ENCODE results near the gene USP32. TPM values are rescaled to one million over a fixed set of nuclear protein-coding genes. Genes with fewer than 3 reads are reported as not detected.
"Not testable (repeated sequence)": the region's sequence is repeated elsewhere in the genome, so short reads cannot be mapped to it uniquely, and the experiment has no call there.

The USP32 gene
- total RNA-seq, 1 donor from 2014 or later: 37.4 TPM

DNA sequence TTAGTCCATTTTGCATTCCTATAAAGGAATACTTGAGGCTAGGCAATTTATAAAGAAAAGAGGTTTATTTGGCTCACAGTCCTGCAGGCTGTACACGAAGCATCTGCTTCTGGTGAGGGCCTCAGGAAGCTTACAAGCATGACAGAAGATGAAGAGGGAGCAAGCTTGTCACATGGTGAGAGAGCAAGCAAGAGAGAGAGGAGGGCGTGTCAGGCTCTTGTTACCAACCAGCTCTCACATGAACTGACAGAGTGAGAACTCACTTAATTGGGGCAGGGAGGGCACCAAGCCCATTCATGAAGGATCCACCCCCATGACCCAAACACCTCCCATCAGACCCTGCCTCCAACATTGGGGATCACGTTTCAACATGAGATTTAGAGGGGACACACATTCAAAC, 31.9 kb upstream of the USP32 start:
- no peak overlapping the region for H3K4me3 Mint-ChIP-seq (ENCODE audit: unreplicated experiment)
- peaks cover 5% of the 10 kb centered on the region for H3K4me1 Mint-ChIP-seq (ENCODE audit: unreplicated experiment)
- H3K36me3 Mint-ChIP-seq (ENCODE audit: low read depth, unreplicated experiment): no peaks in the 10 kb centered on the region
- no peak for DNase-seq (ENCODE audit: low spot score)
- no peak overlapping the region for H3K27ac Mint-ChIP-seq (ENCODE audit: unreplicated experiment)
- TF ChIP-seq, protein P1, sequence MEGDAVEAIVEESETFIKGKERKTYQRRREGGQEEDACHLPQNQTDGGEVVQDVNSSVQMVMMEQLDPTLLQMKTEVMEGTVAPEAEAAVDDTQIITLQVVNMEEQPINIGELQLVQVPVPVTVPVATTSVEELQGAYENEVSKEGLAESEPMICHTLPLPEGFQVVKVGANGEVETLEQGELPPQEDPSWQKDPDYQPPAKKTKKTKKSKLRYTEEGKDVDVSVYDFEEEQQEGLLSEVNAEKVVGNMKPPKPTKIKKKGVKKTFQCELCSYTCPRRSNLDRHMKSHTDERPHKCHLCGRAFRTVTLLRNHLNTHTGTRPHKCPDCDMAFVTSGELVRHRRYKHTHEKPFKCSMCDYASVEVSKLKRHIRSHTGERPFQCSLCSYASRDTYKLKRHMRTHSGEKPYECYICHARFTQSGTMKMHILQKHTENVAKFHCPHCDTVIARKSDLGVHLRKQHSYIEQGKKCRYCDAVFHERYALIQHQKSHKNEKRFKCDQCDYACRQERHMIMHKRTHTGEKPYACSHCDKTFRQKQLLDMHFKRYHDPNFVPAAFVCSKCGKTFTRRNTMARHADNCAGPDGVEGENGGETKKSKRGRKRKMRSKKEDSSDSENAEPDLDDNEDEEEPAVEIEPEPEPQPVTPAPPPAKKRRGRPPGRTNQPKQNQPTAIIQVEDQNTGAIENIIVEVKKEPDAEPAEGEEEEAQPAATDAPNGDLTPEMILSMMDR (IDR thresholded peaks at IDR 0.05; ENCODE audit: unreplicated experiment): no peak
- H3K9me3 Mint-ChIP-seq (ENCODE audit: unreplicated experiment): no peaks in the 10 kb centered on the region
- H3K27me3 Mint-ChIP-seq (ENCODE audit: unreplicated experiment): peaks cover 8% of the 10 kb centered on the region

DNA sequence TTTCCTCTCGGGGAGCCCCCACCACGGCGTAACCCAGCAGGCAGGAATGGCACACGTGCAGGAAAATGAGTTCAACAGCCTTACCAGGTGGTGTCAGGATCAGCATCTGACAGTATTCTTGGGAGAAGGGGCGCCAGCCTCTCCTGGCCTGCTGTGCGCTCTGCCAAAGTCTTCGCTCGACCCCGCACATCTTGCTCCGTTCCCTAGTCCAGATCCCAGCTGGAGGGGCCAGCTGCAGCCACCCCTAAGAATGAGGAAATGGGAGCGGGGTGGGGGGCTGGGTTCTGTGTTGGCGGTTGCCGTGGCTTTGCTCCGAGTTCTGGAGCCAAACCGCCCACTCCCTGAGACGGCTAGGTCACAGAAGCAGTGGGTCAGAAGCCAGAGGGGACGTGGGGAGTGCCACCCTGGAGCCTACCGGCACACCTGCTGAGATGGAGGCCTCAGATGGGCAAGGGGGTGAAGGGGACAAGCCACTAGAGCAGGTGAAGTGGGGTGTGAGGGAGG, 30.3 kb upstream of the USP32 start, which contains the start of gene CHCT1:
CHCT1 (plus strand) TSS at position 328 of the 504 bp plus-strand sequence; CDS start at position 432, 104 bp downstream.
- no peak for DNase-seq (ENCODE audit: low spot score)
- no peaks in the 10 kb centered on the region for H3K9me3 Mint-ChIP-seq (ENCODE audit: unreplicated experiment)
- H3K27ac Mint-ChIP-seq (ENCODE audit: unreplicated experiment): peak within 1 kb of the TSS; percentile 38

DNA sequence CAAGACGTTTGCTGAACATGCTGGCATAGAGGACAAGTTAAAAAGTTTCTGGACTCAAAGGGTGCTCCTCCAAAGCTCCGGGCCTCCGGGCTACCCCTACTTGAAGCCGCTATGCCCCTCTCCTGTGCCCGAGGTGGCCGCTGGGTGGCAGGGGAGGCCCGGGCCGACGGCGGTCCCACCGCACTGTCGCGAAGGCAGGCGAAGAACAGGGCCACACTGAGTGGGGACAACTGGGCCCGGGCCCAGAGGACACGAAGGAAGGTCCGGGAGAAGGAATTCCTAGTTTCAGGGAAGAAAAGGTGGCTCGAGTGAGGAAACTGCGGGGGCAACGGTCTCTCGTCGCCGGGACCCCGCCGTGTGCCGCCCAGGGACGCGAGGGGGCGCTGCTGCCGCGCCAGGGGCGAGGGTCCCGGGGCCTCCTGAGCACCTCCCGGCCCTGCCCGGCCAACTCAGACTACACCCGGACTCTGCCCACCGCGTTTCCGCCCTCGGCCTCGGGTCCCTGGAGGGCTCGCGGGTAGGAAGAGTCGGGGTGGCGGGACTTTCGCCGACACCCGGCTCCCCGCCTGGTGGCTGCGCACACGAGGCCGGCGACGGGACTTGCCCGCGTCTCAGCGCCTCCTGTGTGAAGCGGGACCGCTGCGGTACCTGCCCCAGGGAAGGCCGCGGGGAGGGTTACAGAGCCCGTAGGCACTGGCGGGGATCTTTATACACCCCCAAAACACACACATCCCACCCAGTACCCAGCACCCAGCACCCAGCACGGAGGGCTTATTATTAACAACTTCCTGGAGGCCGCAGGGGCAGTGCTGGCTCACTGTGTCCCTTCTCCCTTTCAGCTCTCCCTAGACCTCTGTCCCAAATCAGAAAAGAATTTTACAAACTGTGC, 29.6 kb upstream of the USP32 start:
- peak overlapping the region; percentile 38 for H3K27ac Mint-ChIP-seq (ENCODE audit: unreplicated experiment)
- TF ChIP-seq, protein P1 (IDR thresholded peaks at IDR 0.05; ENCODE audit: unreplicated experiment): peak; percentile 92

More for the DNA sequence above, 30.3 kb upstream of the USP32 start, which contains the start of gene CHCT1:
- Mint-ChIP-seq H3K4me1 (ENCODE audit: unreplicated experiment) (peaks cover 5% of the 10 kb centered on the region), H3K4me3 (ENCODE audit: unreplicated experiment) (peak within 1 kb of the TSS; percentile 82), H3K36me3 (ENCODE audit: low read depth, unreplicated experiment) (no peaks in the 10 kb centered on the region), H3K27me3 (ENCODE audit: unreplicated experiment) (peaks cover 8% of the 10 kb centered on the region)
- TF ChIP-seq, protein P1 (IDR thresholded peaks at IDR 0.05; ENCODE audit: unreplicated experiment): no peak

DNA sequence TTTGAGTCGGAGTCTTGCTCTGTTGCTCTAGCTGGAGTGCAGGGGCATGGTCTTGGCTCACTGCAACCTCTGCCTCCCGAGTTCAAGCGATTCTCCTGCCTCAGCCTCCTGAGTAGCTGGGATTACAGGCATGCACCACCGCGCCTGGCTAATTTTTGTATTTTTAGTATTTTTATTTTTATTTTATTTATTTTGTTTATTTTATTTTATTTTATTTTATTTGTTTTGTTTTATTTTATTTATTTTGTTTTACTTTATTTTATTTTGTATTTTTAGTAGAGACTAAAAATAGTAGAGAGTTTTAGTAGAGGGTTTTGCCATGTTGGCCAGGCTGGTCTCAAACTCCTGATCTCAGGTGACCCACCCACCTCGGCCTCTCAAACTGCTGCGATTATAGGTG, 27.9 kb upstream of the USP32 start:
- not testable (repeated sequence) for H3K9me3 Mint-ChIP-seq (ENCODE audit: unreplicated experiment); H3K36me3 Mint-ChIP-seq (ENCODE audit: low read depth, unreplicated experiment); H3K27ac Mint-ChIP-seq (ENCODE audit: unreplicated experiment); H3K4me1 Mint-ChIP-seq (ENCODE audit: unreplicated experiment); H3K27me3 Mint-ChIP-seq (ENCODE audit: unreplicated experiment); DNase-seq (ENCODE audit: low spot score); H3K4me3 Mint-ChIP-seq (ENCODE audit: unreplicated experiment)

More for the DNA sequence above, 29.6 kb upstream of the USP32 start:
- Mint-ChIP-seq H3K4me1 (ENCODE audit: unreplicated experiment) (peaks cover 5% of the 10 kb centered on the region), H3K36me3 (ENCODE audit: low read depth, unreplicated experiment) (no peaks in the 10 kb centered on the region), H3K4me3 (ENCODE audit: unreplicated experiment) (peak overlapping the region; percentile 82), H3K27me3 (ENCODE audit: unreplicated experiment) (peaks cover 8% of the 10 kb centered on the region), H3K9me3 (ENCODE audit: unreplicated experiment) (no peaks in the 10 kb centered on the region)
- peak; percentile 77 for DNase-seq (ENCODE audit: low spot score)

DNA sequence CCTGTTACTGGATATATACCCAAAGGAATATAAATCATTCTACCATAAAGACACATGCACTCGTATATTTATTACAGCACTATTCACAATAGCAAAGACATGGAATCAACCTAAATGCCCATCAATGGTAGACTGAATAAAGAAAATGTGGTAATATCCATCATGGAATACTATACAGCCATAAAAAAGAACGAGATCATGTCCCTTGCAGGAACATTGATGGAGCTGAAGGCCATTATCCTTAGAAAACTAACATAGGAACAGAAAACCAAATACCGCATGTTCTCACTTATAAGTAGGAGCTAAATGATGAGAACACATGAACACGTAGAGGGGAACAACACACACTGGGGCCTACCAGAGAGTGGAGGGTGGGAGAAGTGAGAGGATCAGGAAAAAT, 27.1 kb upstream of the USP32 start:
- H3K4me3 Mint-ChIP-seq (ENCODE audit: unreplicated experiment); H3K4me1 Mint-ChIP-seq (ENCODE audit: unreplicated experiment); H3K27ac Mint-ChIP-seq (ENCODE audit: unreplicated experiment); DNase-seq (ENCODE audit: low spot score); H3K9me3 Mint-ChIP-seq (ENCODE audit: unreplicated experiment); H3K36me3 Mint-ChIP-seq (ENCODE audit: low read depth, unreplicated experiment); H3K27me3 Mint-ChIP-seq (ENCODE audit: unreplicated experiment): not testable (repeated sequence)
